Lung (tissue), 12 donors: ENCODE results near the gene CEP19. TPM values are rescaled to one million over a fixed set of nuclear protein-coding genes. Genes with fewer than 3 reads are reported as not detected.
"Not testable (repeated sequence)": the region's sequence is repeated elsewhere in the genome, so short reads cannot be mapped to it uniquely, and the experiment has no call there.

ENCODE experiments used
- ATAC-seq: fragments of 200-7000 bp; cut with Tn5 transposase; one replicate; pipeline ENCODE4 v1.9.1; 2020; ENCODE audit warnings: moderate number of reproducible peaks; ENCODE audit not compliant: insufficient read depth, low FRiP score
- DNase-seq, 3 donors: peaks; one replicate each; pipeline ENCODE4 v3.0.0-alpha.2; 2013 to 2017
- H3K27ac ChIP-seq, 2 donors: one replicate each; pipeline ENCODE4 v1.5.1; 2013; ENCODE audit warnings: mild to moderate bottlenecking in 2 of 2, moderate library complexity in 2 of 2, control low read depth in 1 of 2, inconsistent platforms in 1 of 2, low read depth in 1 of 2, low read length in 1 of 2
- H3K27me3 ChIP-seq, 3 donors: one replicate each; pipeline ENCODE4 v1.5.1; 2013; ENCODE audit warnings: low read length in 2 of 3; ENCODE audit not compliant: control insufficient read depth in 3 of 3, insufficient read depth in 3 of 3
- H3K36me3 ChIP-seq, 4 donors: one replicate each; pipeline ENCODE4 v1.5.1; 2013; ENCODE audit warnings: low read length in 4 of 4, mild to moderate bottlenecking in 1 of 4, moderate library complexity in 1 of 4; ENCODE audit not compliant: control insufficient read depth in 4 of 4, insufficient read depth in 4 of 4
- H3K4me1 ChIP-seq, 5 donors: one replicate each; pipeline ENCODE4 v1.5.1; 2013; ENCODE audit warnings: low read length in 5 of 5, mild to moderate bottlenecking in 2 of 5, moderate library complexity in 1 of 5; ENCODE audit not compliant: control insufficient read depth in 5 of 5, insufficient read depth in 5 of 5
- H3K4me3 ChIP-seq: one replicate; pipeline ENCODE4 v1.5.1; 2013; ENCODE audit warnings: mild to moderate bottlenecking, control low read depth, moderate library complexity
- H3K9ac ChIP-seq, 2 donors: one replicate each; pipeline ENCODE4 v1.5.1; 2013; ENCODE audit warnings: low read length in 2 of 2, control low read depth in 1 of 2; ENCODE audit not compliant: insufficient read depth in 1 of 2
- H3K9me3 ChIP-seq, 4 donors: one replicate each; pipeline ENCODE4 v1.5.1; 2013; ENCODE audit warnings: low read length in 3 of 4, mild to moderate bottlenecking in 1 of 4, moderate library complexity in 1 of 4; ENCODE audit not compliant: control insufficient read depth in 4 of 4, insufficient read depth in 3 of 4
- WGBS, 2 donors: extraction: QIAGEN DNeasy Blood & Tissue Kit; methylation state at CpG; one replicate each; pipeline ENCODE4 v1.1.7; 2013; 5-methylcytosine and 5-hydroxymethylcytosine counted together
- polyA plus RNA-seq, 2 donors: library from polyadenylated mRNA; stranded (reverse); fragments of 200-250 nt; gene quantifications; one replicate each; pipeline ENCODE4 v1.2.1, GENCODE V29; 2013
- total RNA-seq, 2 donors: library from RNA; depleted of rRNA in 1 of 2; stranded (reverse); fragments of >200 nt in 1 of 2; gene quantifications; one replicate each; pipeline ENCODE4 v1.2.1, GENCODE V29; 2014 to 2021
- TF ChIP-seq, protein P1 (sequence below): IDR thresholded peaks from 2 replicates; pipeline ENCODE4 v1.5.1; 2012; ENCODE audit warnings: mild to moderate bottlenecking; ENCODE audit errors: control extremely low read depth, extremely low read depth
- donor health status: control.
- donor health status: control.
- donor health status: Bipolar disorder and iron deficiency.
- donor health status: healthy.
- donor health status: DM: yes; HTN: yes; CAD: no.

Gene CEP19
- total and polyA plus RNA-seq, 4 donors = 0.93 to 4.3 (median 2.4) TPM

- no peaks in the 10 kb centered on the region for H3K27me3 ChIP-seq
- H3K9me3 ChIP-seq = no peaks in the 10 kb centered on the region
- no peak overlapping the region for H3K27ac ChIP-seq
- no peak overlapping the region for H3K4me3 ChIP-seq
- 79 to 84% methylated on average over 7 of the region's 7 CpGs for WGBS, 2 donors
- H3K9ac ChIP-seq = no peak overlapping the region
- H3K4me1 ChIP-seq = no peaks in the 10 kb centered on the region
- TF ChIP-seq, protein P1, sequence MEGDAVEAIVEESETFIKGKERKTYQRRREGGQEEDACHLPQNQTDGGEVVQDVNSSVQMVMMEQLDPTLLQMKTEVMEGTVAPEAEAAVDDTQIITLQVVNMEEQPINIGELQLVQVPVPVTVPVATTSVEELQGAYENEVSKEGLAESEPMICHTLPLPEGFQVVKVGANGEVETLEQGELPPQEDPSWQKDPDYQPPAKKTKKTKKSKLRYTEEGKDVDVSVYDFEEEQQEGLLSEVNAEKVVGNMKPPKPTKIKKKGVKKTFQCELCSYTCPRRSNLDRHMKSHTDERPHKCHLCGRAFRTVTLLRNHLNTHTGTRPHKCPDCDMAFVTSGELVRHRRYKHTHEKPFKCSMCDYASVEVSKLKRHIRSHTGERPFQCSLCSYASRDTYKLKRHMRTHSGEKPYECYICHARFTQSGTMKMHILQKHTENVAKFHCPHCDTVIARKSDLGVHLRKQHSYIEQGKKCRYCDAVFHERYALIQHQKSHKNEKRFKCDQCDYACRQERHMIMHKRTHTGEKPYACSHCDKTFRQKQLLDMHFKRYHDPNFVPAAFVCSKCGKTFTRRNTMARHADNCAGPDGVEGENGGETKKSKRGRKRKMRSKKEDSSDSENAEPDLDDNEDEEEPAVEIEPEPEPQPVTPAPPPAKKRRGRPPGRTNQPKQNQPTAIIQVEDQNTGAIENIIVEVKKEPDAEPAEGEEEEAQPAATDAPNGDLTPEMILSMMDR = no peak
- DNase-seq (no peak), ATAC-seq (no peak)
- H3K36me3 ChIP-seq = peaks cover 4 to 16% (median 9%) of the 10 kb centered on the region in 4 donors
Measured at GRCh38 chr3:196726788-196727675, 15.0 kb upstream of the CEP19 start.

DNA sequence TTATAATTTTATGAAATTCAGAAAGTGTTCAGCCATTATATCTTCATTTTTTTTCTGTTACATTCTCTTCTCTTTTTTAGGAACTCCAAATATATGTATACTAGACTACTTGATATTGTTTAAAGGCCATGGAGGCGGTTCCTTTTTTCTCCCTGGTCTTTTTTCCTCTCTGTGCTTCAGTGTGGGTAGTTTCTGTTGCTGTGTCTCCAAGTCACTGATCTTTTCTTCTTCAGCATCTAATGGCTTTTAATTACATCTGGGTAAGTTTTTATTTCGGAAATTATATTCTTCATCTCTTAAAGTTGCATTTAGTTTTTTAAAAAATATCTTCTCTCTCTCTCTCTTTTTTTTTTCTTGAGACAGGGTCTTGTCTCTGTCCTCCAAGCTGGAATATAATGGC lies 9.0 kb upstream of the CEP19 start:
- H3K36me3 ChIP-seq = peaks cover 3 to 19% (median 5%) of the 10 kb centered on the region in 4 donors
- DNase-seq (no peak), ATAC-seq (no peak)
- peaks cover 0 to 2% (median 0%) of the 10 kb centered on the region in 4 donors for H3K9me3 ChIP-seq
- no peaks in the 10 kb centered on the region for H3K4me1 ChIP-seq
- H3K4me3 ChIP-seq = no peak overlapping the region
- TF ChIP-seq, protein P1 = no peak
- no peak overlapping the region for H3K27ac ChIP-seq
- no peak overlapping the region for H3K9ac ChIP-seq
- 48 to 99% methylated on average over 2 of the region's 2 CpGs for WGBS, 2 donors
- no peaks in the 10 kb centered on the region for H3K27me3 ChIP-seq

- H3K27me3 ChIP-seq, H3K9me3 ChIP-seq, DNase-seq, H3K4me1 ChIP-seq, H3K4me3 ChIP-seq, H3K9ac ChIP-seq, H3K27ac ChIP-seq, ATAC-seq: not testable (repeated sequence)
- WGBS, 2 donors = 96 to 97% methylated on average over 3 of the region's 3 CpGs
- peaks cover 0 to 15% (median 1%) of the 10 kb centered on the region in 4 donors for H3K36me3 ChIP-seq
Measured at GRCh38 chr3:196717162-196717561, 5.1 kb upstream of the CEP19 start.
